IPS-15b (cell line): ENCODE measurements around the gene LRRK1.

Experiments used
- H3K27me3 ChIP-seq: one replicate; pipeline ENCODE4 v1.6.1; 2013; ENCODE audit warnings: low read length; ENCODE audit not compliant: control insufficient read depth, insufficient read depth
- H3K36me3 ChIP-seq: one replicate; pipeline ENCODE4 v1.6.1; 2013; ENCODE audit warnings: low read length; ENCODE audit not compliant: control insufficient read depth, insufficient read depth
- H3K4me1 ChIP-seq: one replicate; pipeline ENCODE4 v1.6.1; 2013; ENCODE audit warnings: mild to moderate bottlenecking, low read length; ENCODE audit not compliant: control insufficient read depth, insufficient read depth
- H3K4me3 ChIP-seq: one replicate; pipeline ENCODE4 v1.5.1; 2013; ENCODE audit warnings: low read depth, low read length
- H3K9ac ChIP-seq: one replicate; pipeline ENCODE4 v1.6.1; 2013; ENCODE audit warnings: low read depth, mild to moderate bottlenecking, low read length
- H3K9me3 ChIP-seq: one replicate; pipeline ENCODE4 v1.6.1; 2013; ENCODE audit warnings: mild to moderate bottlenecking, low read length; ENCODE audit not compliant: control insufficient read depth, insufficient read depth

Gene LRRK1

DNA sequence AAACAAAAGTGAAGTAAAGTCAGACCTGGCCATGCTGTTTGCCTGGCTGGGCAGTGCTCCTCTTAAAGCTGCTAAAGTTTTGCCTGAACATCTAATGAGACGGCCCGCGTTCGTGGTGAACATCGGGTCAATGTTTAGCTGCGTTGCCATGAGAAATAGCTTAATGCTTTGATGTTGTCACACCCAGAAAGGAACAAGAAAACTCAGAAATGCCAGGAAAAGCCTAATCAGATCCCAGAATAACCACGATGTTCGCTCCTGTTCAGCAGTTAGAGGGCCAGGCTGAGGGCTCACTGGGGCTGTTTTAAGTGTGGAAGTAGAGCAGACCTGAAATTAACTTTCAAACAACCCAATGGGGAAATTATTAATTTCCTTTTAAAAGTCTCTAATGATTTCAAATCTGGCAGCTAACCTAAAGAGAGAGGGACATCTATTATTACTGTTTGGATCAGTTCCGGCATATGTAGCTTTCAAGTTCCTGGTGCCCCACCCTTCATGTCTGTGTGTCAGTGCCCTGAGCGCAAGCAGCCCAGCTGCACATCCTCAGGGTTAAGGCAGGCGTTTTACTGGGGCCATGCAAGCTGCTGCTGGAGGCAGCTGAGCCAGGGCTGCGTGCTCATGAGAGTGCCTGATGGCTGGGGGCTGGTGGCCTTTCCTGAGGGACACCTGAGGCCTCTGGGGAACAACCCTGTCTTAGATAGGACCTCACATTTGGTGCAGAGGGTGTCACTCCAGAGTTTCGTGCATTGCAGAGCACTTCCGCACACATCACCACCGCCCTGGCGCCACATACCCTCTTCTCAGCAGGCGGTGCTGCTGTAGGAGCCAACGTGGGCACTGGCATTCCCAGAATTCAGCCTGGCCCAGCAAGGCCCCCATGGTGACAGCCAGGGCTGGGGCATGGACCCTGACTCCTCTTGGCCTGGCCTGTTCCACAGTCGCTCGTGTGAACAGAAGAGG, 76.6 kb downstream of the LRRK1 start:
- Histone ChIP-seq H3K36me3 (no peaks in the 10 kb centered on the region), H3K4me3 (no peak overlapping the region), H3K9ac (no peak overlapping the region), H3K4me1 (peaks cover 4% of the 10 kb centered on the region), H3K9me3 (no peaks in the 10 kb centered on the region), H3K27me3 (no peaks in the 10 kb centered on the region)

DNA sequence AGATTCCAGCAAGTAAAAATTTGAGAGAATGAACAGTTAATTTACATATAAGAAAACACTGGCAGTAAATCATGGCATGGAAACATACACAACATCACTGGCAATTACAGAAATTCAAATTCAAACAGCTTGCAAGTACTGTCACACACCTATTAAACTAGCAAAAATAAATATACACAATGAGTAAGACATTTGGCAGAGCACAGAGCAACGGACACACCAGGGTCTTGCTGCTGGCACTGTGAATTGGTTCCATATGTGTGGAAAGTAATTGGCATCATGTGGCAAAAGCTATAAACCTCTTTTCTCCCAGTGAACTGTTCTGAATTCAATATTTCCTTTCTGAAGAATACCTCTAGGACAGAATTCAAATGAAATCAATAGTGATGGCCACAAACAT, 78.3 kb downstream of the LRRK1 start:
- Histone ChIP-seq H3K9ac (no peak overlapping the region), H3K9me3 (no peaks in the 10 kb centered on the region), H3K36me3 (no peaks in the 10 kb centered on the region)

DNA sequence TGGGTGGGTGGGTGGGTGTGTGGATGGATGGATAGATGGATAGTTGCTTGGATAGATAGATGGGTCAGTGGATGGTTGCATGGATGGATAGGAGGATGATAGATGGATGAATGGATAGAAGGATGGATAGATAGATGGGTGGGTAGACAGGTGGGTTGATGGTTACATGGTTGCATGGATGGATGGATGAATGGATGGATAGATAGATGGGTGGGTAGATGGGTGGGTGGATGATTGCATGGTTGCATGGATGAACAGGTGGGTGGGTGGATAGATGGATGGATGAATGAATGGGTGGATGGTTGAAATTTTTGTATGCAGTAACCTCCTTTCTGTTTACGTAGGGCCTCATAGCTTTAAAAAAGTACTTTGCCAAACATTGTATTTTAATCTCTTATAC, 79.5 kb downstream of the LRRK1 start:
- H3K36me3 ChIP-seq = no peaks in the 10 kb centered on the region
- H3K9me3 ChIP-seq = no peaks in the 10 kb centered on the region
- H3K4me3 ChIP-seq = no peak overlapping the region
- H3K4me1 ChIP-seq = peaks cover 4% of the 10 kb centered on the region
- no peak overlapping the region for H3K9ac ChIP-seq
- no peaks in the 10 kb centered on the region for H3K27me3 ChIP-seq

More for the DNA sequence above, 78.3 kb downstream of the LRRK1 start:
- H3K27me3 ChIP-seq = no peaks in the 10 kb centered on the region
- H3K4me3 ChIP-seq = no peak overlapping the region
- peaks cover 4% of the 10 kb centered on the region for H3K4me1 ChIP-seq

DNA sequence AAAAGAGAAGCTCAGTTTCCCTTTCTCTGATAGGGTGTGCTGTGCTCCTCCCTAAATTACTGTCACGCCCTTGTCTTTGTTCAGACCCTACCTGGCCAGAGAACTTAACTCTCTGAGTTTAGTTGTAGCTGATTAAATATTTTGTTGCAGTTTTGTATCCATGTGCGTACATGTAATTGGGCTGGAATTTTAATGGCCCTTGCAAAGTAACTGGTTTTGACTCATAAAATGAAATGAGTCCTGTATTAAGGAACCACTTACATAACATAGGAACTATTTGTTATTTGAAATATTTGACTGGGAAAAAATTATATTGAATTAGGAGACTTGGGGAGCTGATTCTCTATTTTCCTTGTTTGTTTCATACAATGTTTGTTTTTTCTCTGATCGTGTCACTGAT, 80.2 kb downstream of the LRRK1 start:
- H3K27me3 ChIP-seq = no peaks in the 10 kb centered on the region
- no peaks in the 10 kb centered on the region for H3K36me3 ChIP-seq
- H3K4me1 ChIP-seq = peaks cover 4% of the 10 kb centered on the region
- no peak overlapping the region for H3K9ac ChIP-seq
- H3K4me3 ChIP-seq = no peak overlapping the region
- no peaks in the 10 kb centered on the region for H3K9me3 ChIP-seq

DNA sequence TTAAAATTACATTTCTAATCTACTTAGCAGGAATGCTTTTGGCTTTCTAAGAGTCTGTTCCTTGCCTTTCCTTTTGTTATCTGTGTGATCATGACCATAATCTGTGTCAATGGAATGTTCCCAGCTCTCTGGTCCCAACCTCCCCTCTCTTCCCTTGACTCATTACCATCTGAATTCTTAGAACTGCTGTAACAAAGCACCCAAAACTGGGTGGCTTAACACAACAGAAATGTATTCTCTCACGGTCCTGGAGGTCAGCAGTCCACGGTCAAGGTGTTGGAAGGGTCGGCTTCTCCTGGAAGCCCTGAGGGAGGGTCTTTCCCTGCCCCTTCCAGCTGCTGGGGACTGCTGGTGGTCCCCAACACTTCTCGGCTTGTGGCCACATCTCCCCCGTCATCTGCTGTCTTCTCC, 81.1 kb downstream of the LRRK1 start:
- Histone ChIP-seq H3K4me3 (no peak overlapping the region), H3K9me3 (no peaks in the 10 kb centered on the region), H3K9ac (no peak overlapping the region), H3K36me3 (no peaks in the 10 kb centered on the region), H3K27me3 (no peaks in the 10 kb centered on the region), H3K4me1 (peaks cover 4% of the 10 kb centered on the region)

DNA sequence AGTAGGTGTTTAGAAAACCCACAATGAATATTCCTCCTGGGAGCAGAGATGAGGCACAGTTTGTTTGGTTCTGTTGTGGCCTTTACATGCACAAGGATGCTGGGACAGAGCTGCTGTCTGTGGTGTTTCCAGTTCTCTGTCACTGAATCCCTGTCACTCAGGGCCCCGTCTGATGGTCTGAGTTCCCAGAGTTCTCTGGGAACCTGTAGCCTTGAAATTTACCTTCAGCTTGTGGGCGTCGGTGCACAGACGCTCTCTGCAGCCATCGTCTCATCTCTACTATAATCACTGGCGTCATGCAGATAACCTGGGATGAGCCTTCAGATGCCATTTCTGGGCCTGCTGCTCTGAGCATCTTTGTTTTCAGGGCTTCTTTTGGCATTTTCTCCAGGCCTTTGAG, 81.9 kb downstream of the LRRK1 start:
- Histone ChIP-seq H3K36me3 (no peaks in the 10 kb centered on the region), H3K9me3 (no peaks in the 10 kb centered on the region), H3K4me1 (peaks cover 4% of the 10 kb centered on the region), H3K27me3 (no peaks in the 10 kb centered on the region), H3K4me3 (no peak overlapping the region), H3K9ac (no peak overlapping the region)

DNA sequence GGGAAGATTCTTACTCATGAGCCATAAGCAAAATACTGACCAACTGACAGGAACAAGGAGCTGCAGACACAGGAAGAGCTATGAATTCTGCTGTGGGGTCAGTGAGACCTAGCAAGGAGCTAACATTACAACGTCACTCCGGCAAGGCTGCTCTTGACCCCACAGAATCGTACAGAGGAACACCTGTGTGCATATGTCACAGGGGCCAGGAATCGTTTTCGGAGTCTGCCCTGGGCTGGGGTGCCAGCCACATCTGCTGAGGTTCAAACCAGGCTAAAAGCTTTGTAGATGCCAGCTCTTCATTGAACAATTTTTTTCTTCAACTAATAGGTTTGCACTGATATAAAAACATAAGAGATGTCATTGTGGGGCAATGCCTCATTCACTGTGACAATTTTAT, 82.6 kb downstream of the LRRK1 start:
- Histone ChIP-seq H3K36me3 (no peaks in the 10 kb centered on the region), H3K4me3 (no peak overlapping the region), H3K27me3 (no peaks in the 10 kb centered on the region), H3K9ac (no peak overlapping the region), H3K9me3 (no peaks in the 10 kb centered on the region), H3K4me1 (peaks cover 4% of the 10 kb centered on the region)

DNA sequence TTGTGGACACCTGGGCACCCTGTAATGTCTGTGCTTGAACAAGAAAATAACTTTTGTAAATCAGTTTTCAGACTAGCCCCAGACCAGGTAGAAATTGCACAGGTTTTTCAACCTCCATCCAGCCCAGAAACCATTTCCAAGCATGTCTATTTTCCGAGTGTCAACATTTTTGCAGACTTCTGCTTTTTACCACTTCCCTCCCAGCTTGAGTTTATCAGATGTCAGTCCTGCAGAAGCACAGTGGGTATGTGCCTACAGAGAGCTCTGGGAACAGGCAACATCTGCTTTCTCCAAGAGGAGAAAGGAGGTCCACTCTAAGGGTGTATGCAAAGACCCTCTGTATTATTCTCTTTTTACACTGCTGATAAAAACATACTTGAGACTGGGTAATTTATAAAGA, 83.9 kb downstream of the LRRK1 start:
- Histone ChIP-seq H3K4me3 (no peak overlapping the region), H3K36me3 (no peaks in the 10 kb centered on the region), H3K4me1 (peaks cover 4% of the 10 kb centered on the region), H3K27me3 (peaks cover 7% of the 10 kb centered on the region), H3K9ac (no peak overlapping the region), H3K9me3 (no peaks in the 10 kb centered on the region)

DNA sequence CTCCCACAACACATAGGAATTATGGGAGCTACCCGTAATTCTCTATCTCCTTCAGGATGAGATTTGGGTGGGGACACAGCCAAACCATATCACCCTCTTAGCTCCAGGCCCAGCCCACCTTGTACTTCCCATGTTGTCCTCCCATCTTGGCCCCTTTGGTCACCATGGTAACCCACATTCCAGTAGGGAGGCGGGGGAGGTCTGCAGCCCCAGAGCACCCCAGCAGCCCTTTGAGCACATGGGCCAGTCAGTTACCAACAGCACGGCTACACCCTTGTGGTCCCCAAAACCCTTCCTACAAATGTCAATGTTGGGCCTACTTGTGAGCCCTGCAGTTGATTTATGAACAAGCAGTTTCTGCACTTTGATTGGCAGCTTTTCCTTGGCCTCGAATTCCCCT, 84.5 kb downstream of the LRRK1 start:
- no peak overlapping the region for H3K4me3 ChIP-seq
- no peaks in the 10 kb centered on the region for H3K9me3 ChIP-seq
- no peak overlapping the region for H3K9ac ChIP-seq
- peaks cover 4% of the 10 kb centered on the region for H3K4me1 ChIP-seq
- H3K36me3 ChIP-seq = no peaks in the 10 kb centered on the region
- peaks cover 8% of the 10 kb centered on the region for H3K27me3 ChIP-seq

DNA sequence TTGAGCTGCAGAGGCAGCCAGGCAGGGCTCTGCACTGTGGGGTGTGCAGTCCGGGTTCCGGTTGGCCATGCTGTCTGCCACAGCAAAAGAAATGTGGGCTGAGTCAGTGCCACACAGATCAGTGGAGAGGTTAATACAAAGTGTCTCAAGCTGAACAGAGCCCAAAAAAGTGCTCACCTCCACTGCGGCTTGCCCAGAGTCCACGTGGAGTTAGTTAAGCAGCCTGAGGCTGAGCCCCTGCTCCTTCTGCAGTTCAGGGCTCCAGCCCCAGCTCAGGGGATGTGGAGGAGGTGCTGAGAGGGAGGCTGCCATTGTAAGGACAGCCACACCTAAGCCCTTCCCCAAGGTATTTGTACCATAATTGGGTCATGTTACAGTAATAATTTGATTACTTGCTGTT, 85.3 kb downstream of the LRRK1 start:
- peaks cover 4% of the 10 kb centered on the region for H3K4me1 ChIP-seq
- H3K27me3 ChIP-seq = peaks cover 8% of the 10 kb centered on the region
- H3K36me3 ChIP-seq = no peaks in the 10 kb centered on the region
- no peaks in the 10 kb centered on the region for H3K9me3 ChIP-seq
- no peak overlapping the region for H3K4me3 ChIP-seq
- H3K9ac ChIP-seq = no peak overlapping the region

DNA sequence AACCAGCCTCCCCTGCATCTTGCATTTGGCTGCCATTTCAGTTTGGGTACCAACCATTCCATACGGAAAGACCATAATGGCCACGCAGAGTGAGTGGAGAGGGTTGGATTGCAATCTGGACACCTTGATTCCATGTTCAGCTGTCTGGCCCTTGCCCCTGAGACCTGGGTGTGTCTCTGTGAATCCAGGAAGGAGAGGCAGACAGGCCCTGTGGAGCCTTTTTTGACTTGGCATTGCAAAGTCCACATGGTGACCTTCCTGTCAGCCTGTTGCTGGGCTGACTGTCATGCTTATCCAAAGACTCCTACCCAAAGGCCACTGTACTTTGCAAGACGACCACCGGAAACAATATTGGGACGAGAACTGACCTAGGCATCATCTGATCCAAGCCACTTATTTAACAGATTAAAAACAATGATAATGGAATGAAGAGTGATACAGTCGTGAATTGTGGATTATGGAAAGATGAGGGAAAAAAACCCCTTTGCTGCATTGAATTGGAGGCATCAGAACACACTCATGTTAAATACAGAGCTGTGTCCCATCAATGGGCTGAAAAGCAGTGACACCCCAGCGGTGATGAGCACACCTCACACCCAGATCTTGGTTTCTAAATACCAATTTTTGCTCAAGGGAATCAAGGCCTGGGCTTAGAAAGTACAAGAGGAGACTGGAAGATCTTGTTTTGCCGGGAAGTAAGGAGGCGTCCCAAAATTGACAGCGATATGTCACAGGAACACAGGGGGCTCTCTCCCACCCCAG, 86.0 kb downstream of the LRRK1 start:
- H3K36me3 ChIP-seq = no peaks in the 10 kb centered on the region
- H3K4me1 ChIP-seq = peaks cover 4% of the 10 kb centered on the region
- no peaks in the 10 kb centered on the region for H3K9me3 ChIP-seq
- no peak overlapping the region for H3K9ac ChIP-seq
- H3K27me3 ChIP-seq = peaks cover 8% of the 10 kb centered on the region
- H3K4me3 ChIP-seq = no peak overlapping the region
